Kidney tubule cell (primary cell): ENCODE measurements around the gene CROCC.

ENCODE experiments used
- DNase-seq: peaks from one replicate; pipeline ENCODE4 v3.0.0-alpha.2; 2018; ENCODE audit warnings: low spot score

The CROCC gene

GRCh38 chr1:17012775-17013490 lies 91.2 kb downstream of the CROCC start:
- peak; percentile 19 for DNase-seq

GRCh38 chr1:17013491-17014320 lies 92.0 kb downstream of the CROCC start:
- no peak for DNase-seq

GRCh38 chr1:17014671-17015567 lies 93.2 kb downstream of the CROCC start:
- DNase-seq = no peak

GRCh38 chr1:17016317-17016661 lies 94.6 kb downstream of the CROCC start:
- DNase-seq = peak; percentile 49

GRCh38 chr1:17017435-17017834 lies 95.7 kb downstream of the CROCC start:
- DNase-seq = no peak

GRCh38 chr1:17018849-17019248 lies 97.1 kb downstream of the CROCC start:
- DNase-seq = no peak

- DNase-seq = no peak
Measured at GRCh38 chr1:17020502-17020901, 98.8 kb downstream of the CROCC start.

GRCh38 chr1:17021896-17022295 lies 100.2 kb downstream of the CROCC start:
- DNase-seq = no peak
